Chondrocyte (in vitro differentiated cells): ENCODE data around the gene AGTRAP. TPM values are rescaled to one million over a fixed set of nuclear protein-coding genes. Genes with fewer than 3 reads are reported as not detected.

Experiments
- DNase-seq: peaks from one replicate; pipeline ENCODE4 v3.0.0; 2021; ENCODE audit warnings: mixed read lengths, low spot score
- H3K27ac Mint-ChIP-seq: one replicate; pipeline ENCODE4 v1.8.0; 2021; ENCODE audit warnings: mild to moderate bottlenecking, moderate library complexity, mixed read lengths; ENCODE audit not compliant: unreplicated experiment
- H3K27me3 Mint-ChIP-seq: 2 replicates; pipeline ENCODE4 v1.8.0; 2021; ENCODE audit warnings: low read depth, mixed read lengths
- H3K36me3 Mint-ChIP-seq: 2 replicates; pipeline ENCODE4 v1.8.0; 2021; ENCODE audit warnings: low read depth, mixed read lengths
- H3K4me1 Mint-ChIP-seq: 2 replicates; pipeline ENCODE4 v1.8.0; 2021; ENCODE audit warnings: low read depth, mild to moderate bottlenecking, mixed read lengths
- H3K4me3 Mint-ChIP-seq: one replicate; pipeline ENCODE4 v1.8.0; 2021; ENCODE audit warnings: mild to moderate bottlenecking, moderate library complexity, mixed read lengths; ENCODE audit not compliant: unreplicated experiment
- H3K9me3 Mint-ChIP-seq: 2 replicates; pipeline ENCODE4 v1.8.0; 2021; ENCODE audit warnings: low read depth, mixed read lengths
- CTCF ChIP-seq: fragments of 200-600 bp; sonication (generic); IDR thresholded peaks from 2 replicates; pipeline ENCODE4 v1.5.0; 2021; ENCODE audit warnings: antibody characterized with exemption, mild to moderate bottlenecking, moderate library complexity
- total RNA-seq: library from RNA; stranded (reverse); gene quantifications from 3 replicates; pipeline ENCODE4 v1.2.1, GENCODE V29; 2021

The AGTRAP gene
- total RNA-seq, 1 donor from 2014 or later = 19.8 TPM

- Mint-ChIP-seq H3K36me3 (no peaks in the 10 kb centered on the region), H3K4me1 (peaks cover 6% of the 10 kb centered on the region)
Observed at GRCh38 chr1:11714831-11715575, 20.9 kb upstream of the AGTRAP start.

GRCh38 chr1:11719313-11720032 lies 16.5 kb upstream of the AGTRAP start:
- Mint-ChIP-seq H3K4me1 (peaks cover 6% of the 10 kb centered on the region), H3K4me3 (peak overlapping the region; percentile 63), H3K36me3 (no peaks in the 10 kb centered on the region), H3K27me3 (peaks cover 21% of the 10 kb centered on the region), H3K9me3 (no peaks in the 10 kb centered on the region), H3K27ac (no peak overlapping the region)
- DNase-seq = no peak
- TF ChIP-seq CTCF = peak; percentile 99

More at GRCh38 chr1:11714831-11715575, 20.9 kb upstream of the AGTRAP start:
- Mint-ChIP-seq H3K27ac (no peak overlapping the region), H3K4me3 (no peak overlapping the region), H3K9me3 (no peaks in the 10 kb centered on the region), H3K27me3 (peaks cover 22% of the 10 kb centered on the region)
- DNase-seq = no peak
- no peak for TF ChIP-seq CTCF

- Mint-ChIP-seq H3K27me3 (peaks cover 20% of the 10 kb centered on the region), H3K9me3 (no peaks in the 10 kb centered on the region), H3K4me1 (peaks cover 6% of the 10 kb centered on the region), H3K27ac (no peak overlapping the region), H3K36me3 (no peaks in the 10 kb centered on the region), H3K4me3 (no peak overlapping the region)
- TF ChIP-seq CTCF = peak; percentile 66
- DNase-seq = no peak
Observed at GRCh38 chr1:11720033-11720376, 15.9 kb upstream of the AGTRAP start.

GRCh38 chr1:11720525-11720924 lies 15.4 kb upstream of the AGTRAP start:
- no peak for DNase-seq
- no peaks in the 10 kb centered on the region for H3K36me3 Mint-ChIP-seq
- H3K4me3 Mint-ChIP-seq = no peak overlapping the region
- H3K27me3 Mint-ChIP-seq = peaks cover 15% of the 10 kb centered on the region
- no peaks in the 10 kb centered on the region for H3K9me3 Mint-ChIP-seq
- peaks cover 6% of the 10 kb centered on the region for H3K4me1 Mint-ChIP-seq
- H3K27ac Mint-ChIP-seq = no peak overlapping the region
- no peak for TF ChIP-seq CTCF

GRCh38 chr1:11721311-11721710 lies 14.6 kb upstream of the AGTRAP start:
- Mint-ChIP-seq H3K4me3 (no peak overlapping the region), H3K27me3 (peaks cover 7% of the 10 kb centered on the region), H3K36me3 (no peaks in the 10 kb centered on the region), H3K4me1 (peaks cover 6% of the 10 kb centered on the region), H3K9me3 (no peaks in the 10 kb centered on the region), H3K27ac (no peak overlapping the region)
- TF ChIP-seq CTCF = no peak
- no peak for DNase-seq
